Loucy (cell line): Measurements from ENCODE around the gene DNPEP.

Source experiments
- CTCF ChIP-seq: fragments of 200-600 bp; sonication (generic); conservative IDR thresholded peaks from 2 replicates; pipeline ENCODE4 v1.5.1; 2014; ENCODE audit warnings: mild to moderate bottlenecking, antibody characterized with exemption, low read length
- EZH2phosphoT487 ChIP-seq: fragments of 200-600 bp; IDR thresholded peaks from 2 replicates; pipeline ENCODE4 v1.6.1; 2018; ENCODE audit warnings: antibody characterized with exemption, mild to moderate bottlenecking, moderate library complexity, borderline replicate concordance

- TF ChIP-seq CTCF (no peak), EZH2phosphoT487 (no peak)
Observed at GRCh38 chr2:219369447-219369861, 18.3 kb downstream of the DNPEP start.
